Rectal smooth muscle tissue (tissue), 1 donor: Measurements from ENCODE around the gene GUK1.
A peak's percentile ranks its signal among the peaks of the same experiment; 100 is the strongest.

Experiments used
- H3K27ac ChIP-seq: one replicate; pipeline ENCODE4 v1.7.0; 2013; ENCODE audit warnings: low read depth, low read length, inconsistent platforms
- H3K27me3 ChIP-seq: one replicate; pipeline ENCODE4 v1.7.0; 2013; ENCODE audit warnings: low read length; ENCODE audit not compliant: control insufficient read depth, insufficient read depth
- H3K36me3 ChIP-seq: one replicate; pipeline ENCODE4 v1.7.0; 2013; ENCODE audit warnings: low read length; ENCODE audit not compliant: control insufficient read depth, insufficient read depth
- H3K4me1 ChIP-seq: one replicate; pipeline ENCODE4 v1.7.0; 2013; ENCODE audit warnings: low read length; ENCODE audit not compliant: control insufficient read depth, insufficient read depth
- H3K4me3 ChIP-seq: one replicate; pipeline ENCODE4 v1.7.0; 2013; ENCODE audit warnings: low read length
- H3K9ac ChIP-seq: one replicate; pipeline ENCODE4 v1.7.0; 2013; ENCODE audit warnings: low read length

The GUK1 gene

GRCh38 chr1:228157729-228158126 is 17.6 kb downstream of the GUK1 start:
- Histone ChIP-seq H3K4me1 (peaks cover 4% of the 10 kb centered on the region), H3K36me3 (no peaks in the 10 kb centered on the region), H3K27me3 (peaks cover 5% of the 10 kb centered on the region), H3K27ac (no peak overlapping the region), H3K9ac (no peak overlapping the region), H3K4me3 (no peak overlapping the region)

GRCh38 chr1:228158151-228159007 is 18.3 kb downstream of the GUK1 start:
- H3K27me3 ChIP-seq = peaks cover 5% of the 10 kb centered on the region
- H3K4me3 ChIP-seq = no peak overlapping the region
- peaks cover 6% of the 10 kb centered on the region for H3K4me1 ChIP-seq
- no peaks in the 10 kb centered on the region for H3K36me3 ChIP-seq
- no peak overlapping the region for H3K27ac ChIP-seq
- no peak overlapping the region for H3K9ac ChIP-seq

GRCh38 chr1:228159008-228159665 is 19.1 kb downstream of the GUK1 start:
- peaks cover 6% of the 10 kb centered on the region for H3K4me1 ChIP-seq
- H3K4me3 ChIP-seq = no peak overlapping the region
- H3K27ac ChIP-seq = no peak overlapping the region
- H3K36me3 ChIP-seq = no peaks in the 10 kb centered on the region
- peaks cover 5% of the 10 kb centered on the region for H3K27me3 ChIP-seq
- no peak overlapping the region for H3K9ac ChIP-seq

GRCh38 chr1:228160201-228160761 is 20.2 kb downstream of the GUK1 start:
- no peak overlapping the region for H3K4me3 ChIP-seq
- no peaks in the 10 kb centered on the region for H3K36me3 ChIP-seq
- H3K4me1 ChIP-seq = peaks cover 7% of the 10 kb centered on the region
- H3K27ac ChIP-seq = no peak overlapping the region
- H3K27me3 ChIP-seq = peaks cover 5% of the 10 kb centered on the region
- H3K9ac ChIP-seq = no peak overlapping the region

- Histone ChIP-seq H3K9ac (no peak overlapping the region), H3K27ac (no peak overlapping the region)
Observed at GRCh38 chr1:228161362-228161761, 21.3 kb downstream of the GUK1 start.

GRCh38 chr1:228161866-228162265 is 21.8 kb downstream of the GUK1 start:
- H3K4me1 ChIP-seq = peaks cover 12% of the 10 kb centered on the region
- peaks cover 5% of the 10 kb centered on the region for H3K27me3 ChIP-seq
- no peak overlapping the region for H3K4me3 ChIP-seq
- no peak overlapping the region for H3K9ac ChIP-seq
- H3K27ac ChIP-seq = no peak overlapping the region
- no peaks in the 10 kb centered on the region for H3K36me3 ChIP-seq

More at GRCh38 chr1:228161362-228161761, 21.3 kb downstream of the GUK1 start:
- no peak overlapping the region for H3K4me3 ChIP-seq
- no peaks in the 10 kb centered on the region for H3K36me3 ChIP-seq
- H3K4me1 ChIP-seq = peaks cover 9% of the 10 kb centered on the region
- H3K27me3 ChIP-seq = peaks cover 5% of the 10 kb centered on the region

GRCh38 chr1:228162286-228163006 is 22.4 kb downstream of the GUK1 start:
- H3K27me3 ChIP-seq = peaks cover 5% of the 10 kb centered on the region
- no peak overlapping the region for H3K9ac ChIP-seq
- H3K27ac ChIP-seq = no peak overlapping the region

GRCh38 chr1:228163007-228163753 is 23.1 kb downstream of the GUK1 start:
- peaks cover 12% of the 10 kb centered on the region for H3K4me1 ChIP-seq
- H3K4me3 ChIP-seq = no peak overlapping the region
- H3K27me3 ChIP-seq = peaks cover 5% of the 10 kb centered on the region
- no peak overlapping the region for H3K27ac ChIP-seq
- H3K9ac ChIP-seq = no peak overlapping the region
- no peaks in the 10 kb centered on the region for H3K36me3 ChIP-seq

More at GRCh38 chr1:228162286-228163006, 22.4 kb downstream of the GUK1 start:
- Histone ChIP-seq H3K36me3 (no peaks in the 10 kb centered on the region), H3K4me1 (peaks cover 12% of the 10 kb centered on the region), H3K4me3 (no peak overlapping the region)

GRCh38 chr1:228163776-228164519 is 23.9 kb downstream of the GUK1 start:
- Histone ChIP-seq H3K9ac (no peak overlapping the region), H3K4me1 (peaks cover 12% of the 10 kb centered on the region), H3K27ac (no peak overlapping the region)

GRCh38 chr1:228164561-228165371 is 24.7 kb downstream of the GUK1 start:
- Histone ChIP-seq H3K4me3 (peak overlapping the region; percentile 87), H3K27me3 (peaks cover 5% of the 10 kb centered on the region), H3K36me3 (no peaks in the 10 kb centered on the region), H3K27ac (peak overlapping the region; percentile 86), H3K4me1 (peaks cover 12% of the 10 kb centered on the region), H3K9ac (peak overlapping the region; percentile 55)

More at GRCh38 chr1:228163776-228164519, 23.9 kb downstream of the GUK1 start:
- Histone ChIP-seq H3K36me3 (no peaks in the 10 kb centered on the region), H3K27me3 (peaks cover 5% of the 10 kb centered on the region), H3K4me3 (no peak overlapping the region)
